GM15510 (cell line): Measurements from ENCODE around the gene IDH2.
A peak's percentile ranks its signal among the peaks of the same experiment; 100 is the strongest.

ENCODE experiments used
- POLR2A ChIP-seq: IDR thresholded peaks from 3 replicates; pipeline ENCODE4 v1.6.1; 2011; ENCODE audit warnings: borderline replicate concordance; ENCODE audit not compliant: insufficient read length; ENCODE audit errors: extremely low read depth

IDH2 gene

GRCh38 chr15:90124507-90124906 is 22.2 kb upstream of the IDH2 start:
- no peak for TF ChIP-seq POLR2A

GRCh38 chr15:90121086-90121485 is 18.8 kb upstream of the IDH2 start:
- no peak for TF ChIP-seq POLR2A

- TF ChIP-seq POLR2A = no peak
These were observed 17.1 kb upstream of the IDH2 start for GRCh38 chr15:90119367-90119766.

- TF ChIP-seq POLR2A = no peak
These were observed 13.5 kb upstream of the IDH2 start for GRCh38 chr15:90115783-90116182.

GRCh38 chr15:90114451-90114901 is 12.2 kb upstream of the IDH2 start:
- no peak for TF ChIP-seq POLR2A

GRCh38 chr15:90113166-90113565 is 10.9 kb upstream of the IDH2 start:
- no peak for TF ChIP-seq POLR2A

- no peak for TF ChIP-seq POLR2A
These were observed 4.4 kb upstream of the IDH2 start for GRCh38 chr15:90106522-90107117.

GRCh38 chr15:90105521-90105920 is 3.3 kb upstream of the IDH2 start:
- no peak for TF ChIP-seq POLR2A

GRCh38 chr15:90104551-90104950 is 2.3 kb upstream of the IDH2 start:
- no peak for TF ChIP-seq POLR2A

- TF ChIP-seq POLR2A = no peak
These were observed 1.5 kb upstream of the IDH2 start for GRCh38 chr15:90103701-90104329.

GRCh38 chr15:90101130-90101968 is 919 bp downstream of the IDH2 start:
- TF ChIP-seq POLR2A = peak; percentile 18

- peak; percentile 27 for TF ChIP-seq POLR2A
These were observed 2.1 kb downstream of the IDH2 start for GRCh38 chr15:90099868-90100831.

- no peak for TF ChIP-seq POLR2A
These were observed 3.0 kb downstream of the IDH2 start for GRCh38 chr15:90099072-90099867.

- TF ChIP-seq POLR2A = no peak
These were observed 4.8 kb downstream of the IDH2 start for GRCh38 chr15:90097475-90097874.
